H1 (cell line): ENCODE data around the gene SEC14L3. TPM values are rescaled to one million over a fixed set of nuclear protein-coding genes. Genes with fewer than 3 reads are reported as not detected.

Experiments
- CHD7 ChIP-seq: fragments of 300-600 bp; sonication (generic); IDR thresholded peaks from 2 replicates; pipeline ENCODE4 v1.7.1; 2012; ENCODE audit warnings: low read length, moderate library complexity, mild to moderate bottlenecking, inconsistent platforms; ENCODE audit not compliant: insufficient replicate concordance
- polyA plus RNA-seq, 7 experiments: library from polyadenylated mRNA; depleted of rRNA in 3 of 7; stranded (reverse) in 5 of 7; unstranded in 2 of 7; fragments of >200 nt in 5 of 7; fragments of 200-250 nt in 2 of 7; gene quantifications; 1 replicate in 5 of 7; 2 replicates in 1 of 7; 4 replicates in 1 of 7; pipeline versions ENCODE4 v1.2.1 to v1.2.3, GENCODE V29; 2011 to 2013; ENCODE audit warnings: missing spikeins in 2 of 7, mixed read lengths in 2 of 7
- total RNA-seq: library from RNA; stranded (reverse); fragmentation: NEBNext Ultra II Directional; extraction: Animal tissue kit (Norgen Biotek cat#: 25700); gene quantifications from 2 replicates; pipeline ENCODE4 v1.2.1, GENCODE V29; 2021

The SEC14L3 gene
- total and polyA plus RNA-seq, 2 of the 8 experiments (the other 6 are each of a cell fraction or from before 2014, with no cell fraction given), result not detected

DNA sequence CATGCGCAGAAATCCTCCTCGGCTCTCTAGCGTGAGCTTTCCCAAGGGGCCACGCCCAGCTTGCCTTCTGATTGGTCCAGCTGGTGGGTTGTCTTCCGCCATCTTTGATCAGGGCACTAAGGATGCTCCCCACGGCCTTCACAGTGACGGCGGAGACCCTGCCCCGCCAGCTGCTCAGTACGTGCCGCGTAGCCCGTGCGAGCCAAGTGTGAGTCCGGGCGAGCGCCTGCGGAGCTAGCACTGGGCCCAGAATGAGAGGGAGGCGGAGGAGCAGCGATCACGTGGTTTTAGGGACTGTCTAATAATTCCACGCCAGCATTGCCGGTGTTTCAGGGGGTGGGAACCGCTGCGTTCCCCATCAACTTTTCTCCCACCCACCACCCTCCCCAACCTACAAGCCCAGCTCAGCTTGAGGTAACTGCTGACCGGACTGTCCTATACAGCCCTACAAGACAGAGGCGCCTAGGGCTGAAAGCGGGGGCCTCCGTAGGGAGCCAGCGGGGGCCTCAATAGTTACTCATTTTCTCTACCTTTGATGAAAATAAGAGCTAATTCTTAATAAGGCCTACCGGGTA lies 47.8 kb downstream of the SEC14L3 start (continued):
- no peak for TF ChIP-seq CHD7
